Thyroid gland (tissue), 4 donors: Measurements from ENCODE around the gene MOGAT2.
"Not testable (repeated sequence)": the region's sequence is repeated elsewhere in the genome, so short reads cannot be mapped to it uniquely, and the experiment has no call there.

Experiments used
- POLR2A ChIP-seq, 2 donors: fragments of 450-650 bp; IDR thresholded peaks; one replicate each; pipeline ENCODE4 v1.6.1; 2017; ENCODE audit warnings: antibody characterized with exemption in 2 of 2, mild to moderate bottlenecking in 2 of 2, moderate library complexity in 1 of 2
- TF ChIP-seq, protein P1 (sequence below), 6 experiments: fragments of 200-600 bp in 3 of 6; fragments of 450-650 bp in 3 of 6; sonication (generic) in 3 of 6; IDR thresholded peaks; one replicate each; pipeline ENCODE4 v1.5.1; 2016 to 2019; ENCODE audit warnings: antibody characterized with exemption in 6 of 6, mild to moderate bottlenecking in 2 of 6, inconsistent platforms in 1 of 6, moderate library complexity in 1 of 6

DNA sequence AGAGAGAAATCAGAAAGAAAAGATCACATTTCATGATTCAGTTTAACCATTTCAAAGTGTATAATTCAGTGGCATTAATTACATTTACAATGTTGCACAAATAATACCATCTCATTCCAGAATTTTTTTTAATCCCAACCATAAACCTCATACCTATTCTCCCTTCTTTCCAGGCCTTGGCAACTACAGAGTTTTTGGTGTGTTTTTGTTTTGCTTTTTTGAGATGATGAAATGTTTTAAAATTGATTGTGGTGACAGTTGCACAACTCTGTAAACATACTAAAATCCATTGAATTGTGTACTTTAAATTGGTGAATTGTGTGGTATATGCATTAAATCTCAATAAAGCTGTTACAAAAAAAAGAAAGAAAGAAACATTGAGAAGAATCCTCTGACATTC is 37.3 kb downstream of the MOGAT2 start:
- TF ChIP-seq, protein P1, sequence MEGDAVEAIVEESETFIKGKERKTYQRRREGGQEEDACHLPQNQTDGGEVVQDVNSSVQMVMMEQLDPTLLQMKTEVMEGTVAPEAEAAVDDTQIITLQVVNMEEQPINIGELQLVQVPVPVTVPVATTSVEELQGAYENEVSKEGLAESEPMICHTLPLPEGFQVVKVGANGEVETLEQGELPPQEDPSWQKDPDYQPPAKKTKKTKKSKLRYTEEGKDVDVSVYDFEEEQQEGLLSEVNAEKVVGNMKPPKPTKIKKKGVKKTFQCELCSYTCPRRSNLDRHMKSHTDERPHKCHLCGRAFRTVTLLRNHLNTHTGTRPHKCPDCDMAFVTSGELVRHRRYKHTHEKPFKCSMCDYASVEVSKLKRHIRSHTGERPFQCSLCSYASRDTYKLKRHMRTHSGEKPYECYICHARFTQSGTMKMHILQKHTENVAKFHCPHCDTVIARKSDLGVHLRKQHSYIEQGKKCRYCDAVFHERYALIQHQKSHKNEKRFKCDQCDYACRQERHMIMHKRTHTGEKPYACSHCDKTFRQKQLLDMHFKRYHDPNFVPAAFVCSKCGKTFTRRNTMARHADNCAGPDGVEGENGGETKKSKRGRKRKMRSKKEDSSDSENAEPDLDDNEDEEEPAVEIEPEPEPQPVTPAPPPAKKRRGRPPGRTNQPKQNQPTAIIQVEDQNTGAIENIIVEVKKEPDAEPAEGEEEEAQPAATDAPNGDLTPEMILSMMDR (IDR thresholded peaks at IDR 0.05), result not testable (repeated sequence)
- not testable (repeated sequence) for TF ChIP-seq POLR2A (IDR thresholded peaks at IDR 0.05)
